ENCODE results near the gene RNF11. TPM values are rescaled to one million over a fixed set of nuclear protein-coding genes. Genes with fewer than 3 reads are reported as not detected.
A peak's percentile ranks its signal among the peaks of the same experiment; 100 is the strongest.

Gene RNF11
- total RNA-seq, 2 experiments from 2014 or later = 91.3 to 97.4 TPM

DNA sequence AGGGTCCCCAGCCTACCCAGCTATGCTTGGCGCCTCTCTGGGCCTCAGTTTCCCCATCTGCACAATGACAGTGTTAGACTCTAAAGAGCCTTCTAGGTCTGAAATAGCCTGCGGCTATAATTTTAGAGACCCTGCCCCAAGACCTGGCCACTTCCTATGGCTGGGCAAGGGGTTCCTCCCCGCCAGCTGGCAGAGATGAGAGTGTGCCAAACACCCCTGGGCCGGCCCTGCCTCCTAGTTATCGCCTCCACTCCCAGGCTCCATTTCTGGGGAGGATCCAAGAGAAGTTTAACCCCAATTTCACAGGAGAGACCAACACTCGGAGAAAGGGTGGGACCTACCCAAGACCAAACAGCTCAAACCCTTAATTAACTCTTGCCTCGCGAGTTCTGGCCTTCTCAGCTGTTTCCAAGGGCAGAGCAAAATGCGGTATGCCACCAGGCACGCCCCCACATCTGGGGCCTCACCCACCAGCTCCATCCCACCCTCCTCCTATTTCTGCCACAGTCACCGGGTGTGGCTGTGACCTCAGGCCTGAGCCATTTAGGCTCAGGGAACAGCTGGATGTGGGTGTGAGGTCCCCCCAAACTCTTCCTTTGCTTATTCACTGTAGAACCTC is 58.6 kb downstream of the RNF11 start:
- Histone ChIP-seq H3K4me3 (ENCODE audit: low read length) (no peak overlapping the region), H3K27ac (ENCODE audit: low read depth in 1 of 2, low read length in 2 of 2) (no peak overlapping the region), H3K4me1 (ENCODE audit: insufficient read depth, low read length) (peaks cover 12% of the 10 kb centered on the region), H3K9me3 (ENCODE audit: control insufficient read depth in 1 of 2, insufficient read depth in 1 of 2, low read length in 2 of 2) (no peaks in the 10 kb centered on the region), H3K36me3 (ENCODE audit: insufficient read depth, low read length) (no peaks in the 10 kb centered on the region), H3K27me3 (ENCODE audit: control insufficient read depth in 1 of 2, insufficient read depth in 2 of 2, low read length in 2 of 2) (no peaks in the 10 kb centered on the region)
- DNase-seq (no peak), ATAC-seq (ENCODE audit: poor library complexity) (no peak)
- Mint-ChIP-seq H3K27ac (no peak overlapping the region), H3K4me1 (ENCODE audit: low read depth) (peaks cover 12% of the 10 kb centered on the region), H3K27me3 (no peaks in the 10 kb centered on the region), H3K36me3 (ENCODE audit: low read depth) (no peaks in the 10 kb centered on the region), H3K9me3 (no peaks in the 10 kb centered on the region), H3K4me3 (peak overlapping the region; percentile 34)
- intact Hi-C loops (cut with DNase I, micrococcal nuclease) = loop anchor here in 1 of 2 experiments (5.0 kb wide), 1 partner anchor 102 kb away; no protein-coding TSS in a partner anchor
- TF ChIP-seq, protein P1, sequence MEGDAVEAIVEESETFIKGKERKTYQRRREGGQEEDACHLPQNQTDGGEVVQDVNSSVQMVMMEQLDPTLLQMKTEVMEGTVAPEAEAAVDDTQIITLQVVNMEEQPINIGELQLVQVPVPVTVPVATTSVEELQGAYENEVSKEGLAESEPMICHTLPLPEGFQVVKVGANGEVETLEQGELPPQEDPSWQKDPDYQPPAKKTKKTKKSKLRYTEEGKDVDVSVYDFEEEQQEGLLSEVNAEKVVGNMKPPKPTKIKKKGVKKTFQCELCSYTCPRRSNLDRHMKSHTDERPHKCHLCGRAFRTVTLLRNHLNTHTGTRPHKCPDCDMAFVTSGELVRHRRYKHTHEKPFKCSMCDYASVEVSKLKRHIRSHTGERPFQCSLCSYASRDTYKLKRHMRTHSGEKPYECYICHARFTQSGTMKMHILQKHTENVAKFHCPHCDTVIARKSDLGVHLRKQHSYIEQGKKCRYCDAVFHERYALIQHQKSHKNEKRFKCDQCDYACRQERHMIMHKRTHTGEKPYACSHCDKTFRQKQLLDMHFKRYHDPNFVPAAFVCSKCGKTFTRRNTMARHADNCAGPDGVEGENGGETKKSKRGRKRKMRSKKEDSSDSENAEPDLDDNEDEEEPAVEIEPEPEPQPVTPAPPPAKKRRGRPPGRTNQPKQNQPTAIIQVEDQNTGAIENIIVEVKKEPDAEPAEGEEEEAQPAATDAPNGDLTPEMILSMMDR (IDR thresholded peaks at IDR 0.05) = no peak
- ChIA-PET CTCF (interaction anchor here (1.3 kb wide), 1 partner anchor 102 kb away, joined by 4 read pairs; no protein-coding TSS in a partner anchor), POLR2A (no interaction called here)

DNA sequence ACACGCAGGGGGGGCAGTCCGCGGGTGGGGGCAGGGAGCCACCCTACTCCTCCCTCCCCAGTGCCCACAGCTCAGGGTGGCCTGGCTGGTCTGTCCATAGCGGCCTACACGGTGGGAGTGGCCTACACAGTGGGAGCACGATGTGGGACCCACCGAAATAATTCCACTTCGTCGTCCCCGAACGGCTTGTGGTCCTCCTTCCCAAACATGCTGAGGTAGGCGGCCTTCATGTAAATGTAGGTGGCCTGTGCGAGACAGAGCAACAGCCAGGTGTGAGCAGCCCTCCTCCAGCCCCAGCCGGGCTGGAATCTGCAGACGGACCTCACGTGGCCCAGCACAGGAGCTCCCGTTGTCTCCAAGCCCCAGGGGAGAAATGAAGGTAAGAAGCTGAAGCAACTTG is 59.9 kb downstream of the RNF11 start:
- Mint-ChIP-seq H3K27ac (no peak overlapping the region), H3K4me3 (peak overlapping the region; percentile 27)
- CTCF ChIA-PET = no interaction called here

DNA sequence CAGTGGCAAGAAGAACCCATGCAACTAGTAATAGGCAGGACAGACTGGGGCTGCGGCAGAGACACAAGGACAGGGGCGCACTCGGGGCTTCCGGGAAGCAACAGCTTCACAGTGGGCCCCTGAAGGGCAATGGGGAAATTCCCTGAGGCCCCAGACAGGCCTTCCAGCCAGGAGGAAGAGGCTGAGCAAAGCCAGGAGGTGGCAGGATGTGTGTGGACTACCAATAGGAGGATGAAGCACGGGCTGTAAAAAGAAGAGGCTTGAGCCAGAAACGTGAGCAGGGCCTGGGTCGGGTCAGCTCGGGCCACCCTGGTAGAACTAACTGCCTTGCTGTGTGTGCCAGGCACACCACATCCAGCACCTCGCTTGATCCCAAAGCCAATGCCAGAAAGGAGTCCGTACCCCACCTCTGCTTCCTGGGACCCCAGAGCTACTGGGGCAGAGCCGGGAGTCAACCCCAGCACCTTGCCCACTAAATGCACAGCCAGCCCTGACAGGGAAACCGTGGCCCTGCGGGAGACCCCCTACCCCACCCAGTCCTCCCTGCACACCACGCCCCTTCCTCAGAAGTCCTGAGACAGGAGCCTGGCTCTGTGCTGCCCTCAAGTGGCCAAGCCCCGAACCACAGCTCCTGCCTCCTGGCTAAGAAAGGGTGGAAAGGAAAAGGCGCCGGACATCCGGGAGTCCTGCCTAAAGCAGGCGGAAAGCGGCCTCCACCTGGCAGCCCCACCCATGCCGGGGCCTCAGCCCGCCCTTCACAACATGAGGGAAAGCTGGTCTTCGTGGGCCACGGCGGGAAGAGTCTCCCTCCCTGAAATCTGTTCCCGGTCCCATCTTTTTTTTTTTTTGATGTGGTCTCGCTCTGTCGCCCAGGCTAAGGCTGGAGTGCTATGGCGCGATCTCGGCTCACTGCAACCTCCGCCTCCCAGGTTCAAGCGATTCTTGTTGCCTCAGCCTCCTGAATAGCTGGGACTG is 60.6 kb downstream of the RNF11 start:
- Mint-ChIP-seq H3K4me3 (peak overlapping the region; percentile 59), H3K27ac (no peak overlapping the region), H3K9me3 (no peaks in the 10 kb centered on the region), H3K36me3 (ENCODE audit: low read depth) (no peaks in the 10 kb centered on the region), H3K27me3 (no peaks in the 10 kb centered on the region), H3K4me1 (ENCODE audit: low read depth) (peaks cover 12% of the 10 kb centered on the region)
- DNase-seq (peak; percentile 41 to 80 (median 58)), ATAC-seq (ENCODE audit: poor library complexity) (peak; percentile 81)
- Histone ChIP-seq H3K9me3 (ENCODE audit: control insufficient read depth in 1 of 2, insufficient read depth in 1 of 2, low read length in 2 of 2) (no peaks in the 10 kb centered on the region), H3K27me3 (ENCODE audit: control insufficient read depth in 1 of 2, insufficient read depth in 2 of 2, low read length in 2 of 2) (no peaks in the 10 kb centered on the region), H3K27ac (ENCODE audit: low read depth in 1 of 2, low read length in 2 of 2) (no peak overlapping the region), H3K36me3 (ENCODE audit: insufficient read depth, low read length) (no peaks in the 10 kb centered on the region), H3K4me1 (ENCODE audit: insufficient read depth, low read length) (peaks cover 12% of the 10 kb centered on the region), H3K4me3 (ENCODE audit: low read length) (peak overlapping the region; percentile 51)
- CTCF ChIA-PET = interaction anchor here (0.7 to 1.3 kb wide), 7 partner anchors 9 to 391 kb away, joined by 3 to 9 read pairs (median 4); no protein-coding TSS in a partner anchor
- intact Hi-C loops (cut with DNase I, micrococcal nuclease) = loop anchor here in 1 of 2 experiments (5.0 kb wide), 1 partner anchor 104 kb away; no protein-coding TSS in a partner anchor
- POLR2A ChIA-PET = interaction anchor here (0.6 to 1.4 kb wide), 2 partner anchors 61 to 436 kb away, joined by 4 to 6 read pairs; partner anchors contain the start of gene RNF11
- TF ChIP-seq, protein P1 (IDR thresholded peaks at IDR 0.05) = peak; percentile 85

More for the DNA sequence above, 59.9 kb downstream of the RNF11 start:
- Mint-ChIP-seq H3K4me1 (ENCODE audit: low read depth) (peaks cover 12% of the 10 kb centered on the region), H3K36me3 (ENCODE audit: low read depth) (no peaks in the 10 kb centered on the region), H3K27me3 (no peaks in the 10 kb centered on the region), H3K9me3 (no peaks in the 10 kb centered on the region)
- no peaks in the 10 kb centered on the region for H3K9me3 ChIP-seq (ENCODE audit: control insufficient read depth in 1 of 2, insufficient read depth in 1 of 2, low read length in 2 of 2)
- POLR2A ChIA-PET = no interaction called here
- intact Hi-C loops (cut with DNase I, micrococcal nuclease) = loop anchor here in 1 of 2 experiments (5.0 kb wide), 1 partner anchor 104 kb away; no protein-coding TSS in a partner anchor
- peaks cover 12% of the 10 kb centered on the region for H3K4me1 ChIP-seq (ENCODE audit: insufficient read depth, low read length)
- TF ChIP-seq, protein P1 (IDR thresholded peaks at IDR 0.05) = no peak
- DNase-seq (no peak), ATAC-seq (ENCODE audit: poor library complexity) (no peak)
- H3K27ac ChIP-seq (ENCODE audit: low read depth in 1 of 2, low read length in 2 of 2) = no peak overlapping the region
- no peaks in the 10 kb centered on the region for H3K36me3 ChIP-seq (ENCODE audit: insufficient read depth, low read length)
- no peak overlapping the region for H3K4me3 ChIP-seq (ENCODE audit: low read length)
- no peaks in the 10 kb centered on the region for H3K27me3 ChIP-seq (ENCODE audit: control insufficient read depth in 1 of 2, insufficient read depth in 2 of 2, low read length in 2 of 2)

All from CD4-positive, alpha-beta T cell (primary cell).